Measurements from ENCODE around the gene FAM81B. TPM values are rescaled to one million over a fixed set of nuclear protein-coding genes. Genes with fewer than 3 reads are reported as not detected.

The FAM81B gene
- total RNA-seq = not detected in 2 replicates

DNA sequence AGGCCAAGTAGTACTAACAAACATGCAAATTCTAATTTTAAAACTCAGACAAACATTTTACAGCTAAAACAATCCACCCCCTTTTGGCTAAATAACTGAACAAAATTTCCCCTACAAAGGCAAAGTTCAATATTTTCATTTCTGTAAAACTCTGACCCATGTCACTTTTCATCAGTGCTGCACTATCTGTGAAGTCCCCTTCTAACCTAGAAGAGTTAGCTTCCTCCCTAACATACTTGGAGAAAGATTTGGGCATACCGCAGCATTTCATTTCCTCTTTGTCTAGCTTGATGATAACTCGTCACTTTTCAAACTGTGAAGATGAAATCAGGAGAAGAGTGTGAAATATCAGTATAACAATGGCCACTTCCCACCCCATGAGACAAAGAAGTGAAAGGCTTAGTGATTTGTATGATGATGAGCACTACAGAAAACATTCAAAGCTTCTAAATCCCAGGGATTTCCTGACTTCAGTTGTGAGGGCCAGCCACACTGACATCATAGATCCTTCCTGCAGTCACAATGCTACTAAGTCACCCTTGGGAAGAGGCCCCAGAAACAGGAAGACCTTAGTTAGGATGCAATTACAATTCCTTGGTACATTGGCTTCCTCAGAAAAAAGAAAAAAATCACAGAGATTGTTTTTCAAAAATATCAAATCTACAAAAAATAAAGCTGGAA is at the start of gene FAM81B:
Gene FAM81B, plus strand, starts transcription at position 555 of the 681 bp plus-strand sequence. Its CDS starts 24 bp downstream, at position 579.

Other genes starting within 250 kb of the FAM81B start
- 17.9 and 23.7 TPM in 2 replicates for gene MCTP1, start 106.3 kb upstream of the FAM81B start, total RNA-seq
- 35.8 and 43.6 TPM in 2 replicates for gene SKIC3, start 163.6 kb downstream of the FAM81B start, total RNA-seq
- gene ARSK, start 163.7 kb downstream of the FAM81B start, total RNA-seq = 6.5 and 7.7 TPM in 2 replicates
- under 0.01 and 0.51 TPM in 2 replicates for gene GPR150, start 228.7 kb downstream of the FAM81B start, total RNA-seq